Mesothelial cell of epicardium (in vitro differentiated cells): ENCODE data around the gene DYNLRB2. TPM values are rescaled to one million over a fixed set of nuclear protein-coding genes. Genes with fewer than 3 reads are reported as not detected.

Experiments
- DNase-seq, 2 experiments: peaks; one replicate each; pipeline ENCODE4 v3.0.0; 2021; ENCODE audit warnings: low spot score in 2 of 2; ENCODE audit not compliant: unreplicated experiment in 2 of 2
- H3K27ac Mint-ChIP-seq: 2 replicates; pipeline ENCODE4 v1.8.0; 2021; ENCODE audit warnings: mixed read lengths
- H3K27me3 Mint-ChIP-seq: 2 replicates; pipeline ENCODE4 v1.8.0; 2021; ENCODE audit warnings: low read depth, mixed read lengths
- H3K36me3 Mint-ChIP-seq: 2 replicates; pipeline ENCODE4 v1.8.0; 2021; ENCODE audit warnings: mixed read lengths
- H3K4me1 Mint-ChIP-seq: 2 replicates; pipeline ENCODE4 v1.8.0; 2021; ENCODE audit warnings: mixed read lengths
- H3K4me3 Mint-ChIP-seq: 2 replicates; pipeline ENCODE4 v1.8.0; 2021; ENCODE audit warnings: mild to moderate bottlenecking, moderate library complexity, mixed read lengths
- H3K9me3 Mint-ChIP-seq: 2 replicates; pipeline ENCODE4 v1.8.0; 2021; ENCODE audit warnings: mixed read lengths
- CTCF ChIP-seq: fragments of 200-600 bp; sonication (generic); IDR thresholded peaks from one replicate; pipeline ENCODE4 v1.5.0; 2021; ENCODE audit warnings: antibody characterized with exemption; ENCODE audit not compliant: unreplicated experiment
- total RNA-seq: library from RNA; stranded (reverse); gene quantifications from 3 replicates; pipeline ENCODE4 v1.2.1, GENCODE V29; 2021

The DYNLRB2 gene
- total RNA-seq, 1 donor from 2014 or later: 1.4 TPM

- Mint-ChIP-seq H3K9me3 (peaks cover 18% of the 10 kb centered on the region), H3K4me3 (no peak overlapping the region), H3K27ac (no peak overlapping the region), H3K4me1 (no peaks in the 10 kb centered on the region), H3K27me3 (peaks cover 12% of the 10 kb centered on the region), H3K36me3 (no peaks in the 10 kb centered on the region)
- no peak for TF ChIP-seq CTCF
- DNase-seq: no peak
Measured at GRCh38 chr16:80599466-80599865, 58.7 kb downstream of the DYNLRB2 start.
